Mucosa of rectum (tissue), 2 donors: ENCODE measurements around the gene BBS4.
"Not testable (repeated sequence)": the region's sequence is repeated elsewhere in the genome, so short reads cannot be mapped to it uniquely, and the experiment has no call there.

Source experiments
- H3K27ac ChIP-seq, 2 donors: one replicate each; pipeline ENCODE4 v1.7.0; 2013; ENCODE audit warnings: inconsistent platforms in 2 of 2, low read depth in 2 of 2, low read length in 2 of 2
- H3K27me3 ChIP-seq, 2 donors: one replicate each; pipeline ENCODE4 v1.7.0; 2013; ENCODE audit warnings: low read length in 2 of 2; ENCODE audit not compliant: control insufficient read depth in 2 of 2, insufficient read depth in 2 of 2
- H3K36me3 ChIP-seq, 2 donors: one replicate each; pipeline ENCODE4 v1.7.0; 2013; ENCODE audit warnings: low read length in 2 of 2; ENCODE audit not compliant: control insufficient read depth in 2 of 2, insufficient read depth in 2 of 2
- H3K4me1 ChIP-seq, 2 donors: one replicate each; pipeline ENCODE4 v1.7.0; 2013; ENCODE audit warnings: low read length in 2 of 2, mild to moderate bottlenecking in 1 of 2; ENCODE audit not compliant: control insufficient read depth in 2 of 2, insufficient read depth in 2 of 2
- H3K4me3 ChIP-seq, 2 donors: one replicate each; pipeline ENCODE4 v1.7.0; 2013; ENCODE audit warnings: low read length in 2 of 2
- H3K9ac ChIP-seq, 2 donors: one replicate each; pipeline ENCODE4 v1.7.0; 2013; ENCODE audit warnings: low read length in 2 of 2, low read depth in 1 of 2, mild to moderate bottlenecking in 1 of 2
- H3K9me3 ChIP-seq, 2 donors: one replicate each; pipeline ENCODE4 v1.7.0; 2013; ENCODE audit warnings: low read length in 2 of 2; ENCODE audit not compliant: control insufficient read depth in 2 of 2
- donor health status: healthy.
- donor health status: Normal muscosa, but diverticular disease.

Gene BBS4

GRCh38 chr15:72665706-72666105, 20.3 kb upstream of the BBS4 start:
- H3K36me3 ChIP-seq, H3K4me1 ChIP-seq, H3K9ac ChIP-seq, H3K4me3 ChIP-seq, H3K27me3 ChIP-seq, H3K27ac ChIP-seq, H3K9me3 ChIP-seq: not testable (repeated sequence)

GRCh38 chr15:72669803-72670202, 16.2 kb upstream of the BBS4 start:
- not testable (repeated sequence) for H3K9ac ChIP-seq, H3K27ac ChIP-seq, H3K4me1 ChIP-seq, H3K4me3 ChIP-seq, H3K27me3 ChIP-seq, H3K36me3 ChIP-seq, H3K9me3 ChIP-seq

GRCh38 chr15:72670656-72671352, 15.2 kb upstream of the BBS4 start:
- not testable (repeated sequence) for H3K4me1 ChIP-seq, H3K9me3 ChIP-seq, H3K36me3 ChIP-seq, H3K27ac ChIP-seq, H3K27me3 ChIP-seq
- H3K9ac ChIP-seq = peak overlapping the region in 1 of 2 donors; percentile 27
- H3K4me3 ChIP-seq = peak overlapping the region; percentile 65 to 68

GRCh38 chr15:72671525-72671924, 14.5 kb upstream of the BBS4 start:
- no peaks in the 10 kb centered on the region for H3K36me3 ChIP-seq
- no peak overlapping the region for H3K9ac ChIP-seq
- H3K27ac ChIP-seq = no peak overlapping the region
- peaks cover 0 to 3% of the 10 kb centered on the region in 2 donors for H3K27me3 ChIP-seq
- no peaks in the 10 kb centered on the region for H3K4me1 ChIP-seq
- H3K4me3 ChIP-seq = no peak overlapping the region
- H3K9me3 ChIP-seq = no peaks in the 10 kb centered on the region

- no peak overlapping the region for H3K27ac ChIP-seq
- no peak overlapping the region for H3K4me3 ChIP-seq
- no peak overlapping the region for H3K9ac ChIP-seq
- H3K4me1 ChIP-seq = no peaks in the 10 kb centered on the region
- peaks cover 6 to 10% of the 10 kb centered on the region in 2 donors for H3K27me3 ChIP-seq
- H3K36me3 ChIP-seq = no peaks in the 10 kb centered on the region
- H3K9me3 ChIP-seq = no peaks in the 10 kb centered on the region
Measured at GRCh38 chr15:72676838-72677237, 9.2 kb upstream of the BBS4 start.

- peaks cover 4 to 10% of the 10 kb centered on the region in 2 donors for H3K27me3 ChIP-seq
- H3K9me3 ChIP-seq = no peaks in the 10 kb centered on the region
- no peak overlapping the region for H3K4me3 ChIP-seq
- no peak overlapping the region for H3K27ac ChIP-seq
- H3K36me3 ChIP-seq = no peaks in the 10 kb centered on the region
- H3K4me1 ChIP-seq = peaks cover 5 to 8% of the 10 kb centered on the region in 2 donors
- no peak overlapping the region for H3K9ac ChIP-seq
Measured at GRCh38 chr15:72680931-72681330, 5.1 kb upstream of the BBS4 start.

- Histone ChIP-seq H3K27me3 (peaks cover 4 to 10% of the 10 kb centered on the region in 2 donors), H3K36me3 (no peaks in the 10 kb centered on the region), H3K4me1 (peaks cover 8% of the 10 kb centered on the region in 2 donors), H3K4me3 (no peak overlapping the region), H3K9ac (no peak overlapping the region), H3K9me3 (no peaks in the 10 kb centered on the region), H3K27ac (no peak overlapping the region)
Measured at GRCh38 chr15:72682772-72683171, 3.2 kb upstream of the BBS4 start.

GRCh38 chr15:72685301-72685924, 594 bp upstream of the BBS4 start:
- H3K4me1 ChIP-seq = peaks cover 8% of the 10 kb centered on the region in 2 donors
- no peaks in the 10 kb centered on the region for H3K9me3 ChIP-seq
- peak overlapping the region; percentile 99 to 100 for H3K4me3 ChIP-seq
- H3K27ac ChIP-seq = peak overlapping the region; percentile 91 to 96
- H3K9ac ChIP-seq = peak overlapping the region; percentile 86 to 96
- H3K36me3 ChIP-seq = no peaks in the 10 kb centered on the region
- H3K27me3 ChIP-seq = no peaks in the 10 kb centered on the region

- H3K9ac ChIP-seq = no peak overlapping the region
- H3K4me1 ChIP-seq = peaks cover 8% of the 10 kb centered on the region in 2 donors
- H3K27ac ChIP-seq = no peak overlapping the region
- H3K36me3 ChIP-seq = no peaks in the 10 kb centered on the region
- H3K4me3 ChIP-seq = no peak overlapping the region
- no peaks in the 10 kb centered on the region for H3K9me3 ChIP-seq
- no peaks in the 10 kb centered on the region for H3K27me3 ChIP-seq
Measured at GRCh38 chr15:72688697-72689096, 2.7 kb downstream of the BBS4 start.

- no peak overlapping the region for H3K27ac ChIP-seq
- H3K27me3 ChIP-seq = no peaks in the 10 kb centered on the region
- no peak overlapping the region for H3K4me3 ChIP-seq
- no peak overlapping the region for H3K9ac ChIP-seq
- no peaks in the 10 kb centered on the region for H3K36me3 ChIP-seq
- peaks cover 0 to 3% of the 10 kb centered on the region in 2 donors for H3K4me1 ChIP-seq
- H3K9me3 ChIP-seq = no peaks in the 10 kb centered on the region
Measured at GRCh38 chr15:72690938-72691337, 4.9 kb downstream of the BBS4 start.
